COLO668 (cell line): ENCODE measurements around the gene RGS17.

Experiments used
- DNase-seq: peaks from one replicate; lab custom pipeline; 2025; ENCODE audit not compliant: unreplicated experiment; lab: John Stamatoyannopoulos, UW

The RGS17 gene

DNA sequence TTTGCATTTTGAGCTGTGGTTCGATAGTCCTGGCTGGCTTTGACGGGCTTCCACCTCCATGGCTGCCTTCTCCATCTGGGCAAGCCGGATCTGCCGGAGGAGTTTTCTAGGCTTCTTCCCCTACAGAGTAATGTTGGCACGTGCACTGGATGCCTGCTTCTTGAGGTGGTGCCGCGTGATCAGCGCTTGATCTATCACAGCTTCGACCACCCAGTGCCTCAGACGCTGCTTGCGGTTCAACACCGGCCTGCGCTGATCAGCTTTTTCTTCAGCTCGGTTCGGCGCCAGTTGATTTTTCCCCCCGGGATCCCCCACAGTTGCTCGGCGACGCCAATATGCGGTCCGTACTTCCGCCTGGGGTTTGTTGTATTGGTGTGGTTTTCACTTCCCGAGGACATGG, 171.7 kb downstream of the RGS17 start:
- DNase-seq = no peak

GRCh38 chr6:152957796-152958195, 173.3 kb downstream of the RGS17 start:
- no peak for DNase-seq
